Endothelial cell (in vitro differentiated cells): ENCODE measurements around the gene UFC1. TPM values are rescaled to one million over a fixed set of nuclear protein-coding genes. Genes with fewer than 3 reads are reported as not detected.

ENCODE experiments used
- DNase-seq: peaks from one replicate; pipeline ENCODE4 v3.0.0; 2021; ENCODE audit warnings: low spot score
- H3K27ac Mint-ChIP-seq: one replicate; pipeline ENCODE4 v1.8.0; 2021; ENCODE audit warnings: mixed read lengths, inconsistent platforms; ENCODE audit not compliant: unreplicated experiment
- H3K27me3 Mint-ChIP-seq: one replicate; pipeline ENCODE4 v1.8.0; 2021; ENCODE audit warnings: mild to moderate bottlenecking, moderate library complexity, mixed read lengths, inconsistent platforms; ENCODE audit not compliant: unreplicated experiment
- H3K36me3 Mint-ChIP-seq: one replicate; pipeline ENCODE4 v1.8.0; 2021; ENCODE audit warnings: mild to moderate bottlenecking, low read depth, mixed read lengths, inconsistent platforms; ENCODE audit not compliant: unreplicated experiment
- H3K4me1 Mint-ChIP-seq: one replicate; pipeline ENCODE4 v1.8.0; 2021; ENCODE audit warnings: mild to moderate bottlenecking, mixed read lengths, inconsistent platforms; ENCODE audit not compliant: unreplicated experiment
- H3K4me3 Mint-ChIP-seq: one replicate; pipeline ENCODE4 v1.8.0; 2021; ENCODE audit warnings: mild to moderate bottlenecking, mixed read lengths, inconsistent platforms; ENCODE audit not compliant: unreplicated experiment
- H3K9me3 Mint-ChIP-seq: one replicate; pipeline ENCODE4 v1.8.0; 2021; ENCODE audit warnings: mixed read lengths, inconsistent platforms; ENCODE audit not compliant: unreplicated experiment
- CTCF ChIP-seq: fragments of 200-600 bp; sonication (generic); IDR thresholded peaks from one replicate; pipeline ENCODE4 v1.5.0; 2021; ENCODE audit warnings: antibody characterized with exemption; ENCODE audit not compliant: unreplicated experiment
- total RNA-seq: library from RNA; stranded (reverse); fragmentation: NEBNext Ultra II Directional; extraction: Animal tissue kit (Norgen Biotek cat#: 25700); gene quantifications from one replicate; pipeline ENCODE4 v1.2.1, GENCODE V29; 2021; ENCODE audit not compliant: unreplicated experiment

Gene UFC1
- total RNA-seq, 1 donor from 2014 or later, result 124 TPM

DNA sequence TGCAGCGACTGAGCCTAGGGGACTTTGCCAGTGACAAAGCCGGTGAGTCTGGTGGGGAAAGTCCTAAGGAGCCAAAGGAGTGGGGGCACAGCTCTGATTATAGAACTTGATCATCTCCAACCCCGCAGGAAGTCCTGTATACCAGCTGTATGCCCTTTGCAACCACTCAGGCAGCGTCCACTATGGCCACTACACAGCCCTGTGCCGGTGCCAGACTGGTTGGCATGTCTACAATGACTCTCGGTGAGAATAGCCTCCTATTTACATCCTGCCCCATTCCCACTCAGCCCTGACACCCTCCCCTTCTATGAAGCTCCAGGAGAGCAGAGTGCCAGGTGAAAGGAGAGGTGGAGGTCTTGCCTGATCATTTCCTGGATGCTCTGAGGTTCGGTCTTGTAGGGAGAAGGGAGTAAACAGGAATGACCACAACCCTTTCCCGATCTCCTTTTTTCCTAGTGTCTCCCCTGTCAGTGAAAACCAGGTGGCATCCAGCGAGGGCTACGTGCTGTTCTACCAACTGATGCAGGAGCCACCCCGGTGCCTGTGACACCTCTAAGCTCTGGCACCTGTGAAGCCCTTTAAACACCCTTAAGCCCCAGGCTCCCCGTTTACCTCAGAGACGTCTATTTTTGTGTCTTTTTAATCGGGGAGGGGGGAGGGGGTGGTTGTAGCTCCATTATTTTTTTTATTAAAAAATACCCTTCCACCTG lies 11.3 kb downstream of the UFC1 start:
- no peak for DNase-seq
- peak overlapping the region; percentile 82 for H3K27ac Mint-ChIP-seq
- H3K36me3 Mint-ChIP-seq, result peaks cover 28% of the 10 kb centered on the region
- H3K4me1 Mint-ChIP-seq, result peaks cover 35% of the 10 kb centered on the region
- no peak overlapping the region for H3K4me3 Mint-ChIP-seq
- peaks cover 12% of the 10 kb centered on the region for H3K27me3 Mint-ChIP-seq
- no peak for TF ChIP-seq CTCF
- no peaks in the 10 kb centered on the region for H3K9me3 Mint-ChIP-seq

GRCh38 chr1:161165742-161166668 lies 12.2 kb downstream of the UFC1 start, which contains the start of gene PPOX:
Gene PPOX (plus strand): TSS chr1:161166426. CDS start chr1:161166848, 422 bp downstream.
- peaks cover 11% of the 10 kb centered on the region for H3K27me3 Mint-ChIP-seq
- peak within 1 kb of the TSS; percentile 98 for H3K27ac Mint-ChIP-seq
- peak; percentile 87 for DNase-seq
- peaks cover 33% of the 10 kb centered on the region for H3K4me1 Mint-ChIP-seq
- no peaks in the 10 kb centered on the region for H3K9me3 Mint-ChIP-seq
- peak within 1 kb of the TSS; percentile 94 for H3K4me3 Mint-ChIP-seq
- peak; percentile 26 for TF ChIP-seq CTCF
- peaks cover 30% of the 10 kb centered on the region for H3K36me3 Mint-ChIP-seq

DNA sequence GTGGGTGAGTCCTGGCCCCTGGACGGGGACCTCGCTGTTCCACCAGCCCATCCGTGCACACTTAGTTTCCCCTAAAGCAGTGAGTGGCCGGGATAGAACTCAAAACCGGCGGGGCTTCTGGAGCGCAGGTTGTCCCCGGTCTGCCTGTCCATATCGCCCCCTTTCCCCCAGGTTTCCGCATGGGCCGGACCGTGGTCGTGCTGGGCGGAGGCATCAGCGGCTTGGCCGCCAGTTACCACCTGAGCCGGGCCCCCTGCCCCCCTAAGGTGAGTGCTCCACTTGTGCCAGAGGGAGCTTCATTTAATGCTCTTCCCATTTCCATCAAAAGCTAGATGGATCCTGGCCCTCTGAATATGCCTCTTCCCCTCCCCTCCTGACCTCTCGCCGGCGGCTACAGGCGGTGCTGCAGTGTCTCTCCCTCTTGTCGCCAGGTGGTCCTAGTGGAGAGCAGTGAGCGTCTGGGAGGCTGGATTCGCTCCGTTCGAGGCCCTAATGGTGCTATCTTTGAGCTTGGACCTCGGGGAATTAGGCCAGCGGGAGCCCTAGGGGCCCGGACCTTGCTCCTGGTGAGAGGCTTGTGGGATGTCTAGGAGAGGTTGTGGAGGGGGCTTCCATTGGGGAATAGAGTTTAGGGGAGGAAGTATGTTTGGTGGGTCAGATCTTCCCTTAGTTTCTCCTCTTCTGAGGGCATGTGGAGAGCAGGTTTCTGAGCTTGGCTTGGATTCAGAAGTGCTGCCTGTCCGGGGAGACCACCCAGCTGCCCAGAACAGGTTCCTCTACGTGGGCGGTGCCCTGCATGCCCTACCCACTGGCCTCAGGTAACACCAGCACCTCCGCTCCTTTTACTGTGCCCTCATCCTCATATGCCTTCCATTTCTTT lies 13.1 kb downstream of the UFC1 start:
- no peak for TF ChIP-seq CTCF
- Mint-ChIP-seq H3K27me3 (peaks cover 11% of the 10 kb centered on the region), H3K4me3 (peak overlapping the region; percentile 94), H3K9me3 (no peaks in the 10 kb centered on the region), H3K36me3 (peaks cover 32% of the 10 kb centered on the region), H3K4me1 (peaks cover 26% of the 10 kb centered on the region), H3K27ac (peak overlapping the region; percentile 83)
- peak; percentile 31 for DNase-seq

DNA sequence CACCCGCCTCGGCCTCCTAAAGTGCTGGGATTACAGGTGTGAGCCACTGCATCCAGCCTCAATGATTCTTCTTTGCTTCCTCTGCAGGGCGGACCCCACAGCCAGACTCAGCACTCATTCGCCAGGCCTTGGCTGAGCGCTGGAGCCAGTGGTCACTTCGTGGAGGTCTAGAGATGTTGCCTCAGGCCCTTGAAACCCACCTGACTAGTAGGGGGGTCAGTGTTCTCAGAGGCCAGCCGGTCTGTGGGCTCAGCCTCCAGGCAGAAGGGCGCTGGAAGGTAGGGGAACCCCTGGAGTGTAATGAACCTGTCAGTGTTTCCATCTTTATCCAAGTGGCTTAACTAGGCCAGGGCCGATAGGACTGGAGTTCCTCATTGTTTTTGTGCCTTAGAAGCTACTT lies 15.1 kb downstream of the UFC1 start:
- no peak for DNase-seq
- H3K4me3 Mint-ChIP-seq, result no peak overlapping the region
- H3K27ac Mint-ChIP-seq, result no peak overlapping the region
- H3K4me1 Mint-ChIP-seq, result peaks cover 15% of the 10 kb centered on the region
- H3K27me3 Mint-ChIP-seq, result peaks cover 8% of the 10 kb centered on the region
- no peak for TF ChIP-seq CTCF
- peaks cover 34% of the 10 kb centered on the region for H3K36me3 Mint-ChIP-seq
- H3K9me3 Mint-ChIP-seq, result no peaks in the 10 kb centered on the region
